ENCODE measurements around the gene ARHGEF5.

- TF ChIP-seq CTCF (IDR thresholded peaks at IDR 0.05; ENCODE audit: borderline replicate concordance, extremely low read depth, low read length, poor library complexity, severe bottlenecking), result no peak
- TF ChIP-seq EZH2 (IDR thresholded peaks at IDR 0.05; ENCODE audit: borderline replicate concordance, low read depth, low read length, severe bottlenecking), result no peak
These were observed 35.8 kb downstream of the ARHGEF5 start for GRCh38 chr7:144391014-144391413.
